EH (cell line): ENCODE data around the gene GCK.
"Not testable (repeated sequence)": the region's sequence is repeated elsewhere in the genome, so short reads cannot be mapped to it uniquely, and the experiment has no call there.

Experiments
- DNase-seq: peaks from one replicate; pipeline ENCODE4 v3.0.0-alpha.2; 2015; ENCODE audit warnings: low read depth

Gene GCK

GRCh38 chr7:44201813-44202212, 12.6 kb upstream of the GCK start:
- DNase-seq: peak; percentile 37

- DNase-seq: peak; percentile 96
Measured at GRCh38 chr7:44200699-44201461, 11.6 kb upstream of the GCK start, which contains the start of gene YKT6. Gene YKT6 (plus strand): TSS chr7:44200978. CDS start chr7:44201136, 158 bp downstream.

GRCh38 chr7:44200163-44200562, 10.9 kb upstream of the GCK start:
- not testable (repeated sequence) for DNase-seq

- no peak for DNase-seq
Measured at GRCh38 chr7:44197474-44197873, 8.2 kb upstream of the GCK start.

GRCh38 chr7:44196450-44196872, 7.2 kb upstream of the GCK start:
- DNase-seq: peak; percentile 69

- no peak for DNase-seq
Measured at GRCh38 chr7:44195889-44196288, 6.7 kb upstream of the GCK start.

GRCh38 chr7:44194562-44195145, 5.4 kb upstream of the GCK start:
- DNase-seq: no peak

- DNase-seq: peak; percentile 53
Measured at GRCh38 chr7:44194069-44194468, 4.8 kb upstream of the GCK start.

GRCh38 chr7:44193011-44193802, 4.0 kb upstream of the GCK start:
- no peak for DNase-seq

- peak; percentile 10 for DNase-seq
Measured at GRCh38 chr7:44191171-44191570, 1.9 kb upstream of the GCK start.

- no peak for DNase-seq
Measured at GRCh38 chr7:44189993-44190872, 994 bp upstream of the GCK start.

GRCh38 chr7:44188480-44189225, 586 bp downstream of the GCK start:
- DNase-seq: no peak

GRCh38 chr7:44187636-44188416, 1.4 kb downstream of the GCK start:
- DNase-seq: no peak

- no peak for DNase-seq
Measured at GRCh38 chr7:44186736-44187135, 2.5 kb downstream of the GCK start.

- no peak for DNase-seq
Measured at GRCh38 chr7:44185729-44186128, 3.5 kb downstream of the GCK start.

GRCh38 chr7:44184873-44185446, 4.3 kb downstream of the GCK start:
- DNase-seq: no peak

GRCh38 chr7:44184206-44184872, 4.9 kb downstream of the GCK start:
- peak; percentile 87 for DNase-seq

GRCh38 chr7:44183386-44183785, 5.9 kb downstream of the GCK start:
- DNase-seq: no peak

GRCh38 chr7:44182827-44183226, 6.4 kb downstream of the GCK start:
- DNase-seq: no peak
